Astrocyte of the cerebellum (primary cell): ENCODE measurements around the gene KCNK13.
A peak's percentile ranks its signal among the peaks of the same experiment; 100 is the strongest.

Experiments
- DNase-seq: peaks from one replicate; pipeline ENCODE4 v3.0.0-alpha.2; 2011; ENCODE audit warnings: low read depth
- H3K4me3 ChIP-seq: 2 replicates; pipeline ENCODE4 v1.5.1; 2011; ENCODE audit warnings: mild to moderate bottlenecking, low read depth, low read length, moderate library complexity
- CTCF ChIP-seq: IDR thresholded peaks from 2 replicates; pipeline ENCODE4 v1.5.1; 2012; ENCODE audit warnings: low read length, low read depth, moderate library complexity, mild to moderate bottlenecking; ENCODE audit errors: missing control alignments
- in situ Hi-C: cut with HindIII; loops from 2 replicates; pipeline ENCODE4 v1.10.0; 2017; ENCODE audit warnings: low sequenced_read_pairs

KCNK13 gene

GRCh38 chr14:90137807-90138206, 76.0 kb downstream of the KCNK13 start:
- no peak for DNase-seq
- H3K4me3 ChIP-seq: no peak overlapping the region
- in situ Hi-C loops: no loop called here
- TF ChIP-seq CTCF: no peak

DNA sequence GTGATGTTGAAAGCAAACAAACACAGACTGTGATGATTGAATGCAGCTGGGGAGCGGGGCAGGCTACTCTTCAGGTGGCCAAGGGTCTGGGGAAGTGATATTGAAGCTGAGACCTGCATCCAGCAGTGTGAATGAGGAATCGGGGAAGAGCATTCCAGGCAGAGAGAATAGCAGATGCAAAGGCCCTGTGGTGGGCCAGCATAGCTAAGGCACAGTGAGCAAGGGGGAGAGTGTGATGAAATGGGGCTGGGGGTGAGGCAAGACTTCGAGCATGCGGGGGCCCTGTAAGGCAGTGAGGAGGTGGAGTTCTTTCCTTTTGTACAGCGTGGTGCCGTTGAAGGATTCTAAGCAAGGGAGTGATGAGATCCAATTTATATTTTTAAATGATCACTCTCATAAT, 77.4 kb downstream of the KCNK13 start:
- no peak overlapping the region for H3K4me3 ChIP-seq
- in situ Hi-C loops: no loop called here
- no peak for TF ChIP-seq CTCF
- DNase-seq: no peak

DNA sequence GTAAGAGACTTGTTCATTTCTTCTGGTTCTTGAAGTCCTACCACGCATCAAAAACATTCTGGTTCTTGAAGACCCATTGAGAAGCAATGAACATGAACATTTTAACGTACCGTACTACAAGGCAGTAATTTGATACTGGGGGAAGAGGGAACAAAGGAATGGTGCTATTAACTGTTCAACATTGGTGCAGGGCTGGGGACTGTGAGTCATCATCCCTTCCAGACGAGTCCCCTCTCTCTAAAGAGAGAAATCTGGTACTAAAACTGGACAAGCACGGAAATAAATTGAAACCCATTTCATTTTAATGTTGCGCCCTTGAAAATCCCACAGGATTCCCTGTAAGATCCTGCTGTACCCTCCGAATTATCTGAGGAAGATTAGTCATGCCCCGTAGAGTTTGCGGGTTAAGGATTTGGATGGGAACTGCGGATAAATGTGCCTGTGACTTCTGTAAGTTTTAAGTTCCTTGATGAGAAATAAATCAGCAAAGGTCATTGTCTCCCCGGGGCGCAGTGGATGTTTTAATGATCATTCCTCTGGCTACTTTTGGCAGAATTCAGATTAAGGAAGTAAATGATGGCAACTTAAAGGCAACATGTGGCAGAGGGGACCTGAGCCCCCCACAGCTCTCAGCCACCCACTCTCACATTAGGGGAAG, 78.6 kb downstream of the KCNK13 start:
- DNase-seq: peak; percentile 12
- in situ Hi-C loops: no loop called here
- H3K4me3 ChIP-seq: no peak overlapping the region
- TF ChIP-seq CTCF: no peak

DNA sequence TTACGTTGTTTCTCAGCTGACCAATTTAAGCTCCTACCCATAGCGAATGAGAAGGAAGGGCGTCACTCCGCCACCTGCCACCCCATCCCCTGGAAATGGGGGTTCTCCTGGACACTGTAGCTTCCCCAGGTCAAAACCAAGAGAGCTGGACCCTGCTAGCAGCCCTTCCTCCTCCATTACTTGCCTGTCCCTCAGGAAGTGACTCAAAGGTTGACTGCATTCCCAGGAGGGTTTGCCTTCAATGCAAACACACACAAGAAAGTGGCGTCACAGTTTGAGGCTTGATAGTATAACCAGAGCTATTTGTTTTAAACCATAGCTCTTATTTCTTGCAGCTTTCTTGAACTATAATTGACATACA, 79.1 kb downstream of the KCNK13 start:
- in situ Hi-C loops: no loop called here
- TF ChIP-seq CTCF: no peak
- DNase-seq: peak; percentile 12
- H3K4me3 ChIP-seq: no peak overlapping the region

GRCh38 chr14:90153429-90153828, 91.6 kb downstream of the KCNK13 start:
- no peak for TF ChIP-seq CTCF
- in situ Hi-C loops: no loop called here
- no peak for DNase-seq
- H3K4me3 ChIP-seq: no peak overlapping the region

GRCh38 chr14:90154110-90154509, 92.3 kb downstream of the KCNK13 start:
- no peak for TF ChIP-seq CTCF
- no peak for DNase-seq
- H3K4me3 ChIP-seq: no peak overlapping the region
- in situ Hi-C loops: no loop called here
